CD8-positive, alpha-beta memory T cell (primary cell): ENCODE data around the gene ICA1. TPM values are rescaled to one million over a fixed set of nuclear protein-coding genes. Genes with fewer than 3 reads are reported as not detected.

ENCODE experiments used
- CTCF ChIA-PET: fragments of 350-600 bp; sonication (Branson Sonifier 250); formaldehyde crosslinking; loops from one replicate; lab custom pipeline; 2021; ENCODE audit warnings: antibody characterized with exemption; lab: Charles Lee
- POLR2A ChIA-PET: fragments of 350-600 bp; sonication (Branson Sonifier 250); formaldehyde crosslinking; loops from one replicate; lab custom pipeline; 2021; ENCODE audit warnings: antibody characterized with exemption; lab: Charles Lee
- DNase-seq, 5 donors: peaks; one replicate each; pipeline versions ENCODE4 v3.0.0 to v3.0.0-alpha.2; 2020 to 2022; ENCODE audit warnings: mixed read lengths in 1 of 5
- H3K27ac ChIP-seq: one replicate; pipeline ENCODE4 v1.7.0; 2013; ENCODE audit warnings: low read depth, mild to moderate bottlenecking, low read length, moderate library complexity
- H3K27me3 ChIP-seq: 2 replicates; pipeline ENCODE4 v1.7.0; 2013; ENCODE audit warnings: low read length, mild to moderate bottlenecking; ENCODE audit not compliant: insufficient read depth, poor library complexity, severe bottlenecking
- H3K36me3 ChIP-seq: 2 replicates; pipeline ENCODE4 v1.7.0; 2013; ENCODE audit warnings: mild to moderate bottlenecking, low read length, moderate library complexity; ENCODE audit not compliant: insufficient read depth
- H3K4me1 ChIP-seq: 2 replicates; pipeline ENCODE4 v1.7.0; 2013; ENCODE audit warnings: mild to moderate bottlenecking, low read length, moderate library complexity; ENCODE audit not compliant: insufficient read depth
- H3K4me3 ChIP-seq: 2 replicates; pipeline ENCODE4 v1.7.0; 2013; ENCODE audit warnings: mild to moderate bottlenecking, low read length
- H3K9me3 ChIP-seq: 2 replicates; pipeline ENCODE4 v1.7.0; 2013; ENCODE audit warnings: mild to moderate bottlenecking, low read length
- H3K27ac Mint-ChIP-seq, 8 donors: one replicate each; pipeline ENCODE4 v1.8.0; 2020 to 2021; ENCODE audit warnings: mixed read lengths in 8 of 8, mild to moderate bottlenecking in 6 of 8, inconsistent platforms in 3 of 8, moderate library complexity in 3 of 8
- H3K27me3 Mint-ChIP-seq, 2 donors: one replicate each; pipeline ENCODE4 v1.8.0; 2020 to 2021; ENCODE audit warnings: mixed read lengths in 2 of 2, mild to moderate bottlenecking in 1 of 2, moderate library complexity in 1 of 2
- H3K36me3 Mint-ChIP-seq, 3 donors: one replicate each; pipeline ENCODE4 v1.8.0; 2020 to 2021; ENCODE audit warnings: mixed read lengths in 3 of 3, inconsistent platforms in 1 of 3, mild to moderate bottlenecking in 1 of 3
- H3K4me1 Mint-ChIP-seq, 3 donors: one replicate each; pipeline ENCODE4 v1.8.0; 2020 to 2021; ENCODE audit warnings: mixed read lengths in 3 of 3, inconsistent platforms in 1 of 3, mild to moderate bottlenecking in 1 of 3
- H3K4me3 Mint-ChIP-seq, 7 donors: one replicate each; pipeline ENCODE4 v1.8.0; 2020 to 2021; ENCODE audit warnings: mixed read lengths in 7 of 7, mild to moderate bottlenecking in 6 of 7, moderate library complexity in 4 of 7, inconsistent platforms in 2 of 7
- H3K9me3 Mint-ChIP-seq, 5 donors: one replicate each; pipeline ENCODE4 v1.8.0; 2020 to 2022; ENCODE audit warnings: mixed read lengths in 5 of 5, mild to moderate bottlenecking in 3 of 5, moderate library complexity in 2 of 5, inconsistent platforms in 1 of 5
- polyA plus RNA-seq: library from polyadenylated mRNA; unstranded; fragments of 300-500 nt; fragmentation: Illumina TruSeq; gene quantifications from one replicate; pipeline ENCODE4 v1.2.3, GENCODE V29; 2021
- total RNA-seq, 2 experiments: library from RNA; stranded (reverse); gene quantifications; one replicate each; pipeline ENCODE4 v1.2.3, GENCODE V29; 2021

Gene ICA1
- total and polyA plus RNA-seq, 3 experiments from 2014 or later, result 0.33 to 3.3 (median 0.46) TPM

DNA sequence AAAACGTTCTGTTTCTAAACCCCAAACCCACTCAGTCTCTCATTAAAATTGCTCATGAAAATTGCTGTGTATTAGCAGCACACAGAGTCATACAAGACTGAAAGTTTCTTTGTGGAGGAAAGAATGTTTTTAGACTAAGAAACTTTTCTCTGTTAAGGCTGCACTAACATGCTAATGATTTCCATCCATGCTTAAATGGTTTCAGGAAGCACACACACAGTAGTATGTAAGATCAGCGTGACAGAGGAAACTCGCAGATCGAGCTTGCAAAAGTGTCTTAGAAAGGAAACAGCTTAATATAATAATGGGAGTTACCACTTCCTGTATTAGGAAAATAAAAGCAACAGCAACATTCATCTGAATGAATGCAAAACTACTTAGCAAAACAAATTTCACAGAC, 112.7 kb downstream of the ICA1 start:
- peaks cover 0 to 3% (median 2%) of the 10 kb centered on the region in 5 donors for H3K9me3 Mint-ChIP-seq
- no peak overlapping the region for H3K27ac ChIP-seq

DNA sequence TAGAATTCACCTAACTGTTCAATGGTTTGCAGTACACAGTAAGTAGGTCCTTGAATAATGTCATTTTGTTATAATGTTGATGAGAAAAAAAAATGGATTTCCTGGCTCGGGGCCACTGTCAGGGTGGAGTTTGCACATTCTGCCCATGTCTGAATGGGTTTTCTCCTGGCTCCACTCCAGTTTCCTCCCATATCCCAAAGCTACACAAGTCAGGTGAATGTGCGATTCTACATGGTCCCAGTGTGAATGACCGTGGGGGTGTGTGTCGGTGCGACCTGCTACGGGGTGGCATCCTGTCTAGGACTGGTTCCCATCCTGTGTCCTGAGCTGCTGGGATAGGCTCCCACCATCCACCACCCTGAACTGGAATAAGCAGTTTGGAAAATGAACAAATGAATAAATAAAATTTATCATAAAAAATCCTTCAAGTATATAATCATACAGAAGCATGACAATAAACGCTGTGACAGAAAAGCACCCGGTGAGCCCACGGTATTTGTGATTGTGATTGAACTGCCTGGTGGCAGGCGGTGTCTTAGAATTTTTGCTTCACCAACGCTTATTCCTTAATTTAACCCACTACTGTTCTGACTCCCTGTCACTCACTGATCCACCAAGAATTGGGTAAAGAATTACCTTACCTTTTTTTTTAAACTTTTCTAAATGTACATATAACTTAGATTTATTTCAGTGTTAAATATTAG, 114.1 kb downstream of the ICA1 start:
- Histone ChIP-seq H3K36me3 (no peaks in the 10 kb centered on the region), H3K27me3 (no peaks in the 10 kb centered on the region), H3K27ac (no peak overlapping the region), H3K9me3 (no peaks in the 10 kb centered on the region), H3K4me1 (peaks cover 34% of the 10 kb centered on the region), H3K4me3 (no peak overlapping the region)
- H3K27ac Mint-ChIP-seq, result peak overlapping the region in 1 of 8 donors; percentile 79
- ChIA-PET CTCF (interaction anchor here (1.4 kb wide), 1 partner anchor 22 kb away, joined by 4 read pairs; no protein-coding TSS in a partner anchor), POLR2A (no interaction called here)
- H3K27me3 Mint-ChIP-seq, result peaks cover 0 to under 1% of the 10 kb centered on the region in 2 donors
- no peak overlapping the region for H3K4me3 Mint-ChIP-seq
- DNase-seq, result no peak
- H3K9me3 Mint-ChIP-seq, result peaks cover 0 to 2% (median 2%) of the 10 kb centered on the region in 5 donors
- peaks cover 0 to 3% (median 0%) of the 10 kb centered on the region in 3 donors for H3K36me3 Mint-ChIP-seq
- peaks cover 46 to 75% (median 58%) of the 10 kb centered on the region in 3 donors for H3K4me1 Mint-ChIP-seq

More for the DNA sequence above, 112.7 kb downstream of the ICA1 start:
- Mint-ChIP-seq H3K27ac (peak overlapping the region in 5 of 8 donors; percentile 18 to 70 (median 60)), H3K4me3 (peak overlapping the region in 5 of 7 donors; percentile 20 to 44 (median 35)), H3K27me3 (peaks cover 0 to 2% of the 10 kb centered on the region in 2 donors), H3K4me1 (peaks cover 46 to 65% (median 47%) of the 10 kb centered on the region in 3 donors), H3K36me3 (peaks cover 0 to 3% (median 0%) of the 10 kb centered on the region in 3 donors)
- CTCF ChIA-PET, result interaction anchor here (1.0 kb wide), 1 partner anchor 17 kb away, joined by 3 read pairs; no protein-coding TSS in a partner anchor
- no peaks in the 10 kb centered on the region for H3K27me3 ChIP-seq
- no peaks in the 10 kb centered on the region for H3K9me3 ChIP-seq
- DNase-seq, result no peak
- POLR2A ChIA-PET, result interaction anchor here (0.7 kb wide), 1 partner anchor 27 kb away, joined by 3 read pairs; no protein-coding TSS in a partner anchor
- peaks cover 23% of the 10 kb centered on the region for H3K4me1 ChIP-seq
- H3K4me3 ChIP-seq, result no peak overlapping the region
- no peaks in the 10 kb centered on the region for H3K36me3 ChIP-seq

DNA sequence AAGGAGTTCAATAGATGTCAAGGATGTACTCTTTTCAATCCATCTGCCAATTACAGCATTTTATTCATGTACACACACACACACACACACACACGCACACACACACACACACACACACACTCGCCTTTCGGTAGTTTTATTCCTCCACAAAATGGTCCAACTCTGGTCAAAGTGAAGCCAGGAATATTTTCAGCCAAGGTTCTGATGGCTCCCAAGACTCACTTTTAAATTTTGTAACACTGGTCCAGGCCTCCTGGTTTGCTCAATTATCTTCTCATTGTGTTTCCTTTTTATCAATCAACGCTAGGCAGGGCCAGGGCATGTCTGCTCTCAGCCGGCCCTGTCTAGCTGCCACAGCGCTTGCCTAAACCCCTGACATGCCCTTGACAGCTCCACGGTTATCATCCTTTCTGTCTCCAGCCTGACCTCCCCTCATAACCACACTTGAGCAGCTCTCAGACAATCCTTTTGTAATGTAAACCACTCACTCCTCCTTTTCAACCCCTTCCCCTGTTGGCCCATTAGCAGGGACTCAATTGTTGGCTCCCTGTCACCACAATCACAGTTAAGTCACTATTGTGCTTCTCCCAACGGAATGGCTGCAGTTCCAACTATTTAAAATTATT, 115.1 kb downstream of the ICA1 start:
- Histone ChIP-seq H3K9me3 (no peaks in the 10 kb centered on the region), H3K36me3 (no peaks in the 10 kb centered on the region), H3K4me3 (no peak overlapping the region), H3K27me3 (no peaks in the 10 kb centered on the region), H3K27ac (no peak overlapping the region), H3K4me1 (peaks cover 34% of the 10 kb centered on the region)
- Mint-ChIP-seq H3K36me3 (peaks cover 0 to 3% (median 0%) of the 10 kb centered on the region in 3 donors), H3K4me1 (peaks cover 43 to 71% (median 59%) of the 10 kb centered on the region in 3 donors), H3K27ac (peak overlapping the region in 4 of 8 donors; percentile 28 to 61 (median 40)), H3K27me3 (no peaks in the 10 kb centered on the region), H3K4me3 (no peak overlapping the region), H3K9me3 (no peaks in the 10 kb centered on the region)
- POLR2A ChIA-PET, result no interaction called here
- no peak for DNase-seq
- CTCF ChIA-PET, result interaction anchor here (0.8 to 1.4 kb wide), 2 partner anchors 10 to 21 kb away, joined by 3 to 4 read pairs; no protein-coding TSS in a partner anchor

DNA sequence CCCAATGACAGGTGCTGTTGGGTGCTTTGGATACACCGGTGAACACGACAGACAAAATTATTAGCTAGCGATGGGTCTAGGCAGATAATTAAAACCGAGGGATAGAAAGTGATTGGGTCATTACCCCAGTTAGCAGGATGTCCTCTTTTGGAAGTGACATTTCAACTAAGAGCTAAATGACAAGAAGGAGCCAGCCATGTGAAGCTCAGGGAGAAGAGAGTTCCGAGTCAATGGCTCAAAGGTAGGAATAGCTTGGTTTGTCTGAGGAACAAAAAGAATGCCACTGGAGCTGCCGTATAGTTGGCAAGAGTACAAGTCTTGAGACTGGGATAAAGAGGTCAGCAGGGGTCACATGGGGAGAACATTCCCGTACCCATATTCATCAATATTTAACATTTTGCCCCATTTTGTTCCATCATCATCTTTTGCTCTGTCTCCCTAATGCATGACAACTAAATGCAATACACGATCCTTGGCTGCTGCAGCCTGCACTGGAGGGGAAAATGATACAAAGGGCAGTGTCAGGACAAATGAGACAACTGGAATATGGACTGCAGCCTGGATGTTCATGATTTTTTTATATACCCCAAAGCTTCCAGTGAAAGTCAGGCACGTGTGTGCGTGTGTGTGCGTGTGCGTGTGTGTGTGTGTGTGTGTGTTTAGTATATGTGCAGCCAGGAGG, 115.7 kb downstream of the ICA1 start:
- POLR2A ChIA-PET, result no interaction called here

DNA sequence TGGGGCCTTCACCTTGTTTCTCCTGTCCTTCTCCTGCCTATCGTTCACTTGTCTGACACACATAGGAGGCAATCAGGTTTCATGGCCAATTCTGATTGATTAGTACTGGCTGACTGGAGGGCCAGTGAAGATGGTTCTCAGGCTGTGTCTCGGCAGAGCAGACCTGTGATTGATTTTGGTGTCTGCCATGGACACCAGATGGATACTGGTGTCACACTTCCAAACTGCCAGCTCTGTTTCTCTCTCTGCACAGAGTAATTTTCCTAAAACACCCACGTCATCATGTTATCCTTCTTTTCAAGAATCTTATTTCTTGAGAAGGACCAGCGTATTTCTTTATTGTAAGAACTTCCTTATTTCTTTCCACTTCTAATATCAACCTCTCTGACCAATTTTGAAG, 117.1 kb downstream of the ICA1 start:
- no peaks in the 10 kb centered on the region for H3K9me3 ChIP-seq
- POLR2A ChIA-PET, result no interaction called here
- no peak overlapping the region for H3K4me3 ChIP-seq
- Mint-ChIP-seq H3K27ac (peak overlapping the region in 2 of 8 donors; percentile 62 to 72), H3K36me3 (no peaks in the 10 kb centered on the region), H3K9me3 (no peaks in the 10 kb centered on the region), H3K4me1 (peaks cover 28 to 57% (median 40%) of the 10 kb centered on the region in 3 donors), H3K27me3 (no peaks in the 10 kb centered on the region), H3K4me3 (no peak overlapping the region)
- peaks cover 25% of the 10 kb centered on the region for H3K4me1 ChIP-seq
- H3K27ac ChIP-seq, result no peak overlapping the region
- CTCF ChIA-PET, result no interaction called here
- DNase-seq, result no peak
- no peaks in the 10 kb centered on the region for H3K27me3 ChIP-seq
- no peaks in the 10 kb centered on the region for H3K36me3 ChIP-seq

More for the DNA sequence above, 115.7 kb downstream of the ICA1 start:
- Histone ChIP-seq H3K27me3 (no peaks in the 10 kb centered on the region), H3K36me3 (no peaks in the 10 kb centered on the region), H3K27ac (no peak overlapping the region), H3K9me3 (no peaks in the 10 kb centered on the region), H3K4me3 (no peak overlapping the region), H3K4me1 (peaks cover 34% of the 10 kb centered on the region)
- Mint-ChIP-seq H3K9me3 (no peaks in the 10 kb centered on the region), H3K4me1 (peaks cover 37 to 64% (median 52%) of the 10 kb centered on the region in 3 donors), H3K27ac (peak overlapping the region in 2 of 8 donors; percentile 29 to 40), H3K4me3 (no peak overlapping the region), H3K27me3 (no peaks in the 10 kb centered on the region), H3K36me3 (no peaks in the 10 kb centered on the region)
- DNase-seq, result no peak
- CTCF ChIA-PET, result no interaction called here

DNA sequence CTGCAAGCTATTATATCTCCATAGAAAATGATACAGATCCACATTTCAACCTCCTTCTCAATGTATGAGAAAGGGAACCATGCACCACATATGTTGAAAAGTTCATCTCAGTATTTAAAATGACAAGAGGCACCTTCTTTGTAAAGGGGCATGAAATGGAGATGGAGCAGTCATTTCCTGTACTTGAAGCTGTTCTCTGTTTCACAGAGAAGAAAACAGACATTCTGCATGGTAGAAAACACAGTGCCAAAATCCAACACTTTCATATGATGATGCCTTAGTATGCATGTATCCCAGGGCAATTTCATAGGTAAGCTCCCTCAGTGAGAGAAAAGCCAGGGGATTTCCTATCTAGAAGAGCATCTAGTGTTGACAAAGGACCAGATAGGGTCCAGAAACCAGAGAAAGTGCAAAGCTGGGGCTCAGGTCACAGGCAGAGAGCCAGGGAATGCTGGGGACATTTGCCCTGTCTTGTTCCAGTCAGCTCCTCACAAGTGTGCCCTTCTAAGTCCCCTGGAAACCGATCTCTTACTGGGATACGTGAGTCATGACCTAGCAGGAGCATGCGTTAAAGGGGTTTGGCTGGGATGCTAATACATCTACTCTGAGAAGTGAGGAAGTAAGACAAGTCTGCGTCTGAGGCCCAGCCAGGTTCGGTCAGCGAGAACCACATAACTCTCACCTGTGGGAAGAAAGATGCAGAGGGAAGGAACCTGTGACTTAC, 118.7 kb downstream of the ICA1 start:
- no peak for DNase-seq
- no peaks in the 10 kb centered on the region for H3K9me3 ChIP-seq

DNA sequence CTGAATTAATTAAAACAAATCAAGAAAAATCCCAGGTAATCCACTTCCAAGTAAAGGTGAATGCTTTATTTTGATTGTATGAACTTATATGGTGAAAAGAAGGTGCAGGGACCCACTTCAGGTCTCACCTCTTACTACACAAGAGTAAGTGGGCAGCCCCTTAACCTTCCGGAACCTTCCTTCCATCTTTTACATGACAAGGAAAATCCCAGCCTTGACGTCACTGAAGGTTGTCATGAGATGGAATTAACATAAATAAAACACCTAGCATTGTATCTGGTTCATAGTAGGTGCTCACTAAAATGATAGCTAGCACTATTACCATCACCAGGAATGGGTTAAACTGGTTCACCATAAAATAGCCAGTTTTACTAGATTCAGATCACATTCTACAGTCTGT, 119.5 kb downstream of the ICA1 start:
- Histone ChIP-seq H3K9me3 (no peaks in the 10 kb centered on the region), H3K36me3 (no peaks in the 10 kb centered on the region), H3K4me1 (peaks cover 11% of the 10 kb centered on the region), H3K27ac (no peak overlapping the region), H3K4me3 (no peak overlapping the region), H3K27me3 (no peaks in the 10 kb centered on the region)
- Mint-ChIP-seq H3K4me1 (peaks cover 16 to 42% (median 24%) of the 10 kb centered on the region in 3 donors), H3K4me3 (no peak overlapping the region), H3K36me3 (peaks cover 0 to 4% (median 0%) of the 10 kb centered on the region in 3 donors), H3K27me3 (no peaks in the 10 kb centered on the region), H3K9me3 (no peaks in the 10 kb centered on the region), H3K27ac (no peak overlapping the region)
- DNase-seq, result no peak
- POLR2A ChIA-PET, result interaction anchor here (1.0 kb wide), 1 partner anchor 51 kb away, joined by 3 read pairs; no protein-coding TSS in a partner anchor
- CTCF ChIA-PET, result no interaction called here

More for the DNA sequence above, 118.7 kb downstream of the ICA1 start:
- H3K36me3 ChIP-seq, result no peaks in the 10 kb centered on the region
- no peaks in the 10 kb centered on the region for H3K9me3 Mint-ChIP-seq
- peaks cover 11% of the 10 kb centered on the region for H3K4me1 ChIP-seq
- no peaks in the 10 kb centered on the region for H3K27me3 Mint-ChIP-seq
- H3K27me3 ChIP-seq, result no peaks in the 10 kb centered on the region
- peak overlapping the region; percentile 21 to 83 (median 72) for H3K27ac Mint-ChIP-seq
- POLR2A ChIA-PET, result interaction anchor here (1.0 kb wide), 1 partner anchor 52 kb away, joined by 3 read pairs; no protein-coding TSS in a partner anchor
- no peak overlapping the region for H3K27ac ChIP-seq
- peaks cover 16 to 46% (median 24%) of the 10 kb centered on the region in 3 donors for H3K4me1 Mint-ChIP-seq
- H3K4me3 Mint-ChIP-seq, result peak overlapping the region in 1 of 7 donors; percentile 37
- CTCF ChIA-PET, result no interaction called here
- peaks cover 0 to under 1% (median 0%) of the 10 kb centered on the region in 3 donors for H3K36me3 Mint-ChIP-seq
- H3K4me3 ChIP-seq, result no peak overlapping the region
